DMS79 treated with DMSO at 0.1 percent for 48 hours (cell line): Measurements from ENCODE around the gene MTFP1.
"Not testable (repeated sequence)": the region's sequence is repeated elsewhere in the genome, so short reads cannot be mapped to it uniquely, and the experiment has no call there.

Experiments used
- DNase-seq: peaks from one replicate; lab custom pipeline; 2025; lab: John Stamatoyannopoulos, UW

Gene MTFP1

GRCh38 chr22:30425616-30426387 is at the start of gene MTFP1:
Gene MTFP1, plus strand, starts transcription at chr22:30425768. Its CDS starts 112 bp downstream, at chr22:30425880.
- peak; percentile 16 for DNase-seq

GRCh38 chr22:30380011-30380410 is 45.6 kb upstream of the MTFP1 start:
- no peak for DNase-seq

DNA sequence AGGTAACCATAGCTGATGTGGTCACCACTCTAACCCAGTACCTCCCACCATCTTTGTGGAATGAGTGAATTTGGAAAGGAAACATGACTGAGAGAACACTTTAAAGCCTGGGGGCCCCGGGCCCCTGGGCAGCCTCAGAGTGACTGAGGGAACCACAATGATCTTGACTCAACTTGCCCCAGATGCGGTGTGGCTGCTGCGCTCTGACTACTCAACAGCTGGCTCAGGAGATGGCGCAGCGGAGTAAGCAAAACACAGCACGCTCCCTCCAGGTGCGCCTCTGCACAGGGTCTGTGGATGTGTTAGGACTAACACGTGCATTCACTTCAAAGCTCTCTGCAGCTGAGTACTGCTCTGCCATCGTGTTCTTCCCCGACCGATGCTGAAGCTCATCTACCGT is 44.3 kb upstream of the MTFP1 start:
- no peak for DNase-seq

DNA sequence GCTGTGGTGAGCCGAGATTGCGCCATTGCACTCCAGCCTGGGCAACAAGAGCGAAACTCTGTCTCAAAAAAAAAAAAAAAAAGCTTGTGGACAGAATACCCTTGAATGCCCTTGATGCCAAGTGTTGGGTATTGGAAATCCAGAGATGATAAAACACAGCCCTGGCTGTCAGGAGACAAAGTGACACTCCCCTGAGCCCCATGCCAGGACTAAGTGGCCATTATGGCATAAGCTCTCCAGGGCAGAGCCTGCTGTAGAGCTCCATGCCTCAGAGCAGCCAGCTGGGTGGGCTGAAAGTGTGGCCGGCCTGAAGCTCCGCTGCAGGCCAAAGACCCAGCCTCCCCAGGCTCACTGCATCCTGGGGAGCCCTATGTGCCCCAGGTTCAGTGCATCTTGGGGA is 43.2 kb upstream of the MTFP1 start:
- no peak for DNase-seq

GRCh38 chr22:30383061-30383460 is 42.5 kb upstream of the MTFP1 start:
- DNase-seq: no peak

DNA sequence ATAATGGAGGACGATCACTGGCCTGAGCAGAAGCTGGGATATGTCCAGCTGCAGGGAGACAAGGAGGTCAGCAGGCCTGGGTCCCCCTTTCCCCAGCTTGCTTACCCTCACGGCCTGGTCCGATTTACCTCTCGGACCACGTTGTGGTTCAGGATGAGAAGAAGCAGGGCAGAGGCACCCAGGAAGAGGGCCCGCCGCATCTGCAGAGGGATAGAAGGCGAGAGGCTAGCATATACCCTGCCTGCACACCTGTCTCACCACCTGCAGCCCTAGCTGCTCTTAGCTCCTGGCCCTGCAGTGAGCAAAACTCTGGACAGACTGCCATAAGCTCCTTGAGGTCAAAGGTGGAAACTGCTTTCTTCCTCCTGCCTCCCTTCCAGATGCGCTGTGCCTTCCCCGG is 39.6 kb upstream of the MTFP1 start:
- DNase-seq: no peak

GRCh38 chr22:30386608-30386959 is 39.0 kb upstream of the MTFP1 start:
- no peak for DNase-seq

DNA sequence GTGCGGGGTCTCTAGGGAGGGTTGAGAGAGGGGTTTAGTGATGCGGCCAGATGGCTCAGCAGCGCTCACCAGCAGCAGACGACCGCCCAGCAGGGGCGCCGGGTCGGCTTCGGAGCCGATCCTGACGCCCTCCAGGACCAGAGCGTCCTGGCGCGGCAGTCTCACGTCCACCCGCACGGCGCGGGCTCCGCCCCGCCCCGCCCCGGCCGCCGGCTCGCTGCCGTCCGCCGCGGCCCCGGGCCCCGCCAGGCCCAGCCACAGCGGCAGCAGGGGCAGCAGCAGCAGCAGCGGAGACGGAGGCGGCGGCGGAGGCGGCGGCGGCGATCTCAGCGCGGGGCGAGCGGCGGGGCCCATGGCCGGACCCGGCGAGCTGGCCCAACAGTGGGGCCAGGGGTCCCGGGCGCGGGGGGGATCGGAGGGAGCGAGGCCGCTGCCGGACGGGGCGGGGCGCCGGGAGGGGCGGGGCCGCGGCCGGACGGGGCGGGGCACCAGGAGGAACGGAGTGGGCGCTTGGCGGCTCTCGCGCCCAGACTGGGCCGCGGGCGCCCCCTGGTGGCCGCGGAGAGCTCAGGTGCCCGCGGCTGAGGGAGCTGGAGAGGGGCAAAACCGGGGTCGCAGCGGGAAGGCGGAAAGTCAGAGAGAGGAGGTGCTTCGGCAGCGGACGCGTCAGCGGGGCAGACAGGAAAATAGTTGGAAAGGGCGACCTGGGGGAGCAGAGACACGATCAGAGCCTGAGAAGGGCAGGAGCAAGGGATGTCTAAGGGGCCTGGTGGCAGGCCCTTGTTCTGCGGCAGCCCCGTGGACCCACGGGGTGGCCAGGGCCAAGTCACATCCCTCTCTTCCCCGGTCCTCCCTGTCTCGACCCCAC is 38.4 kb upstream of the MTFP1 start, which contains the start of gene RNF215:
RNF215 (minus strand) TSS at position 452 of the 868 bp plus-strand sequence; CDS start at position 354, 98 bp downstream.
- peak; percentile 28 for DNase-seq

DNA sequence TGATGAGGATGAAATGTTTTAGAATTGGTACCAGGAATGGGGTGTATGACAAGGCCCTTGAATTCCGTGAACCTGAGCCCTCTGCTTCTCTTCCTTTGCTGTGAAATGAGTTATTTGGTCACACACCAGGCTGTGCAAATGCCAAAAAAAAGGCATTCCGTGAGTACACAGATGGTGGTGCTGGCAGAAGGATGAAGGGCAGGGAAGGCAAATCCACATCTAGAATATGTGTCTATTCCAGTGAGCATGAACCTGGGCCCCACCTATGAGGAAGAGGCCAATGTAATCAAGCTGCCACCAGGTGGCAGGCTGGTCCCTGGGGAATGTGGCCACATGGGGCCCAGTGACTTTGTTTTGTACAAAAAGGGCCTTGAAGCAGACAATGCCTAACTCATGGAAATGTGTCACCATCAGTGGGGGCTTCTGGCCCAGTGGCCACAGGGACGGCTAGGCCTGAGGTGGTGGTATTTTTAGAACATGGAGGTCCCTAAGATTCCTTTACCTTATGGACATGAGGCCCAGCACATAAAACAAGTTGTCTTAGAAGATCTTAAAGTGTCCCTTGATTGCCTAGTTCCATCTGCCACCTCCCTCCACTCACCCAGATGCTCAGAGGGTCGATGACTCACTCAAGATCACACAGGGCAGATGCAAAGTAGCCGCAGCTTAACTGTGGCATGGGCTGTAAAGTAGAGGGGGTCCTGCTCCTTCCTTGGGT is 34.4 kb upstream of the MTFP1 start:
- DNase-seq: no peak

GRCh38 chr22:30392661-30393321 is 32.8 kb upstream of the MTFP1 start:
- no peak for DNase-seq

- no peak for DNase-seq
Observed at GRCh38 chr22:30393322-30393680, 32.3 kb upstream of the MTFP1 start.

GRCh38 chr22:30393885-30394284 is 31.7 kb upstream of the MTFP1 start:
- DNase-seq: no peak

DNA sequence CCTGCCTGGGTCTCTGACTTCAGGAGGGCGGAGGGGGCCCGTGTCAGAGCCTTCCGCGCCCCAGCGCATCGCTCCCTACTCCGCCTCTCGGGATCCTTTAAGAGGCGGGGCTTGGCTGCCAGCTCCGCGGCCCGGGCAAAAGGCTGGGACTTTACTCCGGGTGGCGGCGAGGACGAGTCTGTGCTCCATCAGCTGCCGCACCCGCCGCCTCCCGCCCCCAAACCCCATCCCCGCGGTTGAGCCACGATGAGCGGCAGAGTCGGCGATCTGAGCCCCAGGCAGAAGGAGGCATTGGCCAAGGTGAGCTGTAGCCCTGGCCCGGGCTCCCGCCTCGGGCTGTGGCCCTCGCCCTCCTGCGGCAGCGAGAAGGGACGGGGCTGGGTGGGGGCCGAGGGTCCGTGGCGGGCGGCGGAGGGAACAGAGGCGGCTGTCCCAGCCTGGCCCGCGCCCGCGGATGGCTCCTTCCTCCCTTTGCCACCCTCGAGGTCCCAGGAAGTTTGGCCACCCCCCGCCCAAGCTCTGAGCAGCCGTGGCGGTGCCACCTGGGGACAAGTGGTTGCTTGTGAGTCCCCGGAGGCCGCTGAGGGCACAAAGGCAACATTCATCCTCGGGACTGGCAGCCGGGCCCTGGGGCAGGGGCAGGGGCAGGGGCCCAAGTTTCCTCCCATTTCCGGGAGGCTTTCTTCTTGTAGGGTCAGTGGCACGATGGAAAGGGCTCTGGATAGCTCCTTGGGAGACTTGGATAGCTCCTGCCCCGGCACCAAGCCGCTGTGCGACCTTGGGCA is 28.5 kb upstream of the MTFP1 start, which contains the start of gene SEC14L2:
SEC14L2 (plus strand) TSS at position 148 of the 785 bp plus-strand sequence; CDS start at position 247, 99 bp downstream.
- peak; percentile 24 for DNase-seq

DNA sequence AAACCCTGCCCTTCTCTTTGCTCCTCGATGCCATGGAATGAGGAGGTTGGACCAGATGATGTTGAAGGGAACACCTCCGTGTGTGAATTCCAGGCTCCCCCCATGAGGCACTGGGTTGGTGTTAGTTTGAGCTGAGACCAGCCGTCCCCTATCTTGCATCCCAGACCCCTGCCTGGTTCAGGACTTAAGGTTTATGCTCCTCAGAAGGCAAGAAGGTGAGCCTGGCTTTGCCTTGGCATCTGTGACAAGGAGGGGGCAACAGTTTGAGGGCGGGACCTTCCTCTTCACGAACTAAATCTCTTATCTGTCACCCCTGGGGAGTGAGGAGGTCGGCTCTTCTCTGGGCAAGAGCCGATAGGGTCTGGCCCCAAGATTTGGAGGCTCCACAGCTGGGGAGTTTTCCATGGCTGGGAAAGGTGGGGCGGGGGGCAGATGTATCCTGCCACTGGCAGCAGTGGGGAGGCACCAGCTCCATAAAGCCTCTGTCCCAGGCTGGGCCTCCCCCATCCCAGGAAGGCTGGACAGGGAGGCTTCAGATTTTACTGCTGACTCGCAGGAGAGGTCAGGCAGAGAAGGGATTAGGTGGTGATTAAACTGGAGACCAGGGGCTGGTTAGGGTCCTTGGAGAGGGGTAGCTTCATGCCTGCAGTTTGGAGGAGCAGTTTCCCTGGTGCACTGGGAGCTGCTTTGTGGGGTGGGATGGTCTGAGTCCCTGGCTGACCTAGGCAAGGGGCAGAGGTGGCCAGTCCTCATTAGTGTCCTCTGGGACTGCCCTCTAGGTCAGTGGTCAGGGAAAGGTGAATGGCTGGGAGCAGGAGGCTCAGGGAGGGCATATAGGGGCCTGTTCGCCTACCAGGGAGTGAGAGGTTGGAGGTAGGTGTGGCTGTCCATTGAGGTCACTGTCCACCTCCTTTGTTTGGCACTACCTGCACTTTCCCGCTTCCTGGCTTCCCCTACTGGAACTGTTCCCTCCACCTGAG is 27.6 kb upstream of the MTFP1 start:
- no peak for DNase-seq

DNA sequence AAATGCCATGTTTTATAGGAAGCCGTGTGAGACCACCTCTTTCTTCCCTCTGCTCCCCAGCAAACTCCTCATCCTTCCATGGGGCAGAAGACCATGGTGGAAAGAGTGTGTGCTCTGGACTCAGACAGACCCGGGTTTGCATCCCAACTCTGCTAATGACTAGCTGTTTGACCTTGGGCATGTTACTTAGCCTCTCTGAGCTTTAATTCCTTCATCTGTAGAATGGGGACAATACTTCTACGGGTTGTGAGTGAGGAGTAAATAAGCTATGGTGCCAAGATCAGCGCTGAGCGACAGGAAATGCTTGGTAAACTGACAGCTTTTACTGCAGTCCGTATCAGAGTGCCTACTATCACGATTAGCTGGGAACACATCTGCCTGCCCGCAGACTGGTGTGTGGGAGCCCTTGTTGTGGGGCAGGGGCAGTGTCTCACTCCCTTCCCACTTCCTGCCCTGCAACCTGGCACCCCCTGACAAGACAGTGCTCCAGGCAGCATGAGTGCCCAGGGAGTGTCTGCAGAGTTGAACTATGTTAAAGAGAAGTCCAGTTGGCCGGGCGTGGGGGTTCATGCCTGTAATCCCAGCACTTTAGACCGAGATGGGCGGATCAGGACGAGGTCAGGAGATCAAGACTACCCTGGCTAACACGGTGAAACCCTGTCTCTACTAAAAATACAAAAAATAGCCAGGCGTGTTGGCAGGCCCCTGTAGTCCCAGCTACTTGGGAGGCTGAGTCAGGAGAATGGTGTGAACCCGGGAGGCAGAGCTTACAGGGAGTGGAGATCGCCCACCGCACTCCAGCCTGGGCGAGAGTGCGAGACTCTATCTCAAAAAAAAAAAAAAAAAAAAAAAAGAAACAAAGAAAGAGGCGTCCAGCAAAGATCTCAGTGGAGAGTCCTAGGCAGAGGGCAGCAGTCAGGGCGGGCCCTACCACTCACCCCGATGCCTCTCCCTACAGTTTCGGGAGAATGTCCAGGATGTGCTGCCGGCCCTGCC is 26.6 kb upstream of the MTFP1 start:
- DNase-seq: no peak

DNA sequence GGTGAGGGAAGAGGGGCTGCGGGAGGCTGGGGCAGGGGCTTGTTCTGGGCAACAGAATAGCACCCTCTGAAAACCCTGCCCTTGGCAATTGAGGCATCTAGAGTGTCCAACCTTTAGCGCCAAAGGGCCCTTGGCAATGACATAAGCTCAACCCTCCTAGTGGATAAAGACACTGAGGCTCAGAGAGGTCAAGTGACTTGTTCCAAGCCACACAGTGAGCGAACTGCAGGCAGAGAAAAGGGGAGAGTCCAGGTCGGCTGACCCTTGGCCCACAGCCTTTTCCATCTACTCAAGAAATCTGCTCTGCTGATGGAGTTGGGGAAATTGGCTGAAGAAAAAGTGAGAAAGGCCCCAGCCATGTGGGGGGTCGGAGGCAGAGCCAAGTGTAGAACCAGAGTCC is 25.9 kb upstream of the MTFP1 start:
- DNase-seq: no peak

DNA sequence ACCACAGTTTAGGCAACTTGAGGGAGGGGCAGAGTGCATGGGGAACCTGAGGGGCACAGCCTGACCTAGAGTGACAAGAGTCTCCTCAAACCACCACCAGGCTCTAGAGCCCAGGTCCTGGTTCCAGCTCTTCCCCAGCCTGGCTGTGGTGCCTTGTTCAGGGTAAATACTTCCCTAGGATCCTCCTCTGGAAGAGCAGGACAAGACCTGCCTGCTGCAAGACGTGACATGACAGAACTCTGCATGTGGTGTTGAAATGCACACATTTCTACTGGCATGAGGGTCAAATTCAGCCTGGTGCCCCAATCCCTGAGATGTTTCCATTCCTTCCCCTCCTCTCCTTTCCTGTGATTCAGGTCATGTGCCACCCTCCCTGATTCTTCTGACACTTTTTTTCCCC is 25.4 kb upstream of the MTFP1 start:
- DNase-seq: no peak

DNA sequence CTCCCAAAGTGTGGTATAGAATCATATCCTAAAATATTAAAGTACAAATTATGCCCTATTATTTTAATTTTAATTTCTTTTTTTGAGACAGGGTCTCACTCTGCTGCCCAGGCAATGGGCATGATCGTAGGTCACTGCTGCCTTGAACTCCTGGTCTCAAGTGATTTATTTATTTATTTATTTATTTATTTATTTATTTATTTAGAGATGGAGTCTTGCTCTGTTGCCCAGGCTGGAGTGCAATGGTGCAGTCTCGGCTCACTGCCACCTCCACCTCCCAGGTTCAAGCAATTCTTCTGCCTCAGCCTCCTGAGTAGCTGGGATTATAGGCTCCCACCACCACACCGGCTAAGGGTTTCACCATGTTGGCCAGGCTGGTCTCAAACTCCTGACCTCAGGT is 24.5 kb upstream of the MTFP1 start:
- DNase-seq: not testable (repeated sequence)
